ENCODE results near the gene SUPT6H.
"Not testable (repeated sequence)": the region's sequence is repeated elsewhere in the genome, so short reads cannot be mapped to it uniquely, and the experiment has no call there.

- not testable (repeated sequence) for TF ChIP-seq CTCF, EZH2phosphoT487, EZH2 (IDR thresholded peaks at IDR 0.05)
Measured at GRCh38 chr17:28723836-28724499, 62.0 kb downstream of the SUPT6H start.

Data from neural progenitor cell (in vitro differentiated cells).